GM21737 (cell line): ENCODE measurements around the gene GREM1.

Experiments
- ATAC-seq: cut with Tn5 transposase; IDR thresholded peaks from one replicate; pipeline ENCODE4 v1.9.1; 2021; ENCODE audit warnings: mild to moderate bottlenecking, moderate library complexity; ENCODE audit not compliant: unreplicated experiment

Gene GREM1

DNA sequence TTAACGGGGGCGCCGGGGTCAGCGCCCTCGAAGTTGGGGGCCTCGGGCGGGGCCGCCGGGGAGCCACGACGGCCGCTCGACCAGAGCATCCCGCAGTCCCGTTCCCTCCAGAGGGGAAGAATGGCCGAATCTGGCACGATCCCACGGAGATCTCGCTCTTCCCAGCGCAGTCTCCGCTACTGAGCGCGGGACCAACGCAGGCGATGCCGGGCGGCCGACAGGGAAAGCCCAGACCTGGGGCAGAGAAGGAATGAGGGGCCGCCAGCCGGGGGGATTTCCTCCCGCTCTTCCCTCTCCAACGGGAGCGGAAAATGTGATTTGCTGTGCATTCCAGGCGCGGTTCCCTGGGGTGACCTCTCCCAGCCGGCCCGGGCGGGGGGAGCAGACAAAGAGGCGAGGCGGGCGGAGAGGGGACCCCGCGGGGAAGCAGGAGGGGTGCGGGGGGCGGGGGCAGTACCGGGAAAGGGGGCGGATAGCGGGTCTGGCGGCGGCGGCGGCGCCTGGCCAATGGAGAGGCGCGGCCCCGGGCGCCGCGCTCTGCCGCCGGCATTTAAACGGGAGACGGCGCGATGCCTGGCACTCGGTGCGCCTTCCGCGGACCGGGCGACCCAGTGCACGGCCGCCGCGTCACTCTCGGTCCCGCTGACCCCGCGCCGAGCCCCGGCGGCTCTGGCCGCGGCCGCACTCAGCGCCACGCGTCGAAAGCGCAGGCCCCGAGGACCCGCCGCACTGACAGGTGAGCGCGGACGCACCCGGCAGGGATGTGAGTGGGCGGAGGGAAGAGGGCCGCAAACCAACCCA is at the start of gene GREM1:
Gene GREM1 (plus strand): TSS at position 579 of the 801 bp plus-strand sequence. CDS start 12,687 bp downstream, outside the sequence.
- ATAC-seq, result no peak

DNA sequence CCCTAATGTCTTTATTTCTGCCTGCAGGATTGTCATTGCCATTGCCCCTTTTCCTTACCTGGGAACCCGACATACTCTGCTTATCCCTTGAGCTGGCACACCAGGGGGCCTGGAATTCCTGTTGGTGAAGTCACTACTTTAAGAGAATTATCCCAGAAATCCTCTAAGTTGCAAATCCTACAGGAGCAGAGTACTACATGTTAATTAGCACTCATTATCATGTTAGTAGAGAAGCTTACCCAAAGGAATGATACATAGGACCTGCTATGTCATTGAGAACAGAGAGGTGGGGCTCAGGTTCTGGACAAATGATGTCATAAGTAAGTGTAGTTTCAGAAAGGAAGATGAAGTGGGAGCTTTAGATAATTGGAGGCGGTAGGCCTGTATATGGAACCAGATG is 48.9 kb upstream of the GREM1 start:
- ATAC-seq, result no peak

DNA sequence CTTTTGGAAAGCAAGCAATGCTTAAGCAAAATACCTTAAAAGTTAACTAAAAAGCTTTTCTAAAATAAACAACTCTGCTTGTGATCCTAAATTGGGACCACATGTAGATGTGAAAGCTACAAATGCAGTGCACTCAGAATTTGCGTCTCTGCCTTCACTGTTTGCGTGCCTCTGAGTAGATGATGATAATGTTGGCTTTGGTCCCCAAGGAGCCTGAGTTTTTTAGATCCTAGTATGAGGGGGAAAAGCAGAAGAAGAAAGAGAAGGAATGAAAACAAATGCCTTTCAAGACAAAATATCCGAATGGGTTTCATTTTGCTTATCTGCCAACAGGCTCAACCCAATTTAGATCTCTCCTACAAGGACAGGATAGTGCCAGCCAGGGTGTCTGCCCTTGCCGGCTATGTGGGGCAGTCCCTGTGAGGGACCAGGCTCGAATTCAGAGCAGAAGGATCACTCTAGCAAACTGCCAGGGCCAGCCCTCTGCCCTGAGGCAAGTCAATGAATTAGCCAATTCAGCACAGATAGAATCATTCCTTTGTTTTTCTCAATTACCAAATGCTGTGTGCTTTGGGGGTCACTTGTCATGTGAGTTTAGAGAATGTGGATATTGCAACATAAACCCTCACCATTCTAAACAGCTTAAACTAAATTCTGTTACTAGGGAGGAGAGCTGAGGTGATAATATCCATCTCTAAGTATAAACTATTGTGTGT is 47.8 kb upstream of the GREM1 start:
- ATAC-seq, result no peak

DNA sequence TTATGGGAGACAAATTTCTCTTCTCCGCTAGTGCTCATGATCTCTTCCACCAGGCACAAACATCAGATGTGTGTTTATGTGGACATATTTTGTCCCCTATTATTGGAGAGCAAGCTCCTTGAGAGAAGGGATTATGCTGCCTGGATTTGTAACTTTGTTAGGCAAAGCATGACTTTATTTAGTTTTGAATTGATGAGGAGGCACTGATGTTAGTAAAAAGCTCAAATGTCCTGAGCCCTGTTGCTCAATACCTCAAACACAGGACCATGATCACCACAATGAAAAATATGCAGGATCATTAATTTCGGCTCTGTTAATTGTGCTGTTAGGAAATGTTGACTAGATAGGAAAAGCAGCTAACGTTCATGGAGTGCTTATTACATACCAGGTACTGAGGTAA is 47.2 kb upstream of the GREM1 start:
- ATAC-seq, result no peak

DNA sequence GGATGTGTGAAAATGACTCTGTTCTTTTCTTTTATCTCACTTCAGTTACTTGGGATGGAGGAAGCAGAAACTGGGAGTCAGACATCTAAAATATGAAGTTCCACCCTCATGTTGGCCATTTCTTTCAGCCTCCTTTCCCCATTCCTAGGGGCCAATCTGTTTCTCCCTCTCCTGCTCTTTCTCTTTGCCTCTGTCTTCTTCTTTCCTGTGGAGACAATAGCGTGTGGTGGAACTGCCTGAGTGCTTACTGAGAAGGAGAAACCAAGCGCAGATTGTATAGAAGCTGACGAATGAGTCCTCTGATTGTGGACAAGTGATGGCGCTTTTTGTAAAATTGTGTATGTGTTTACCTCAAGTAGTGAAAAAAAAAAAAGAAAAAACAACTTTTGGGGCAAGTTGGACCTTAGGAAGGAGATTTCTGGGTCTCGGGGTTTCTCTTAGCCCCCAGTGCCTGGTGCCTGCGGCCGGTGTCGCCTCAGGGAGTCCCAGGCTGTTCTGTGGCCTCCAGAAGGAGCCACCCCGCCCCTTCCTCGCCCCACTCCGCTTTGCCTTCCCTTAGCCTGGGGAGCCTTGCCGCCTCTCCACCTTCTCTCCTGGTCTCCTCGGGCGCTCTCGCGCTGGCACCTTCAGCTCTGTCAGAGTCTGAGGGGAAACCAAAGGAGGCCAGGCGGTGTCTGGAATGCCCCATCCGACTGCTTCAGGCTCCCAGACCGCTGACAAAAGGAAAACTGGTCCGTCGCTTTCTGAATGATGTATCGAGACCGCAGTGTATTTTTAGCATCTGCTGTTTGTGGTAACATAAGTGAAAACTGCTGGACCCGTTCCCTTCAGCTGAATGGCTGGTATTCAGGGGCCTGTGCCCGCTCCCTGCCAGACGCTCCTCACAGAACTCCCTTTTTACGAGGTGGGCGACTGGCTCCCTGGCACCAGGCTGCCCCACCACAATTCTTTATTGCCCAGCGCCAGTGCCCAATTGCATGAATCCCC is 46.2 kb upstream of the GREM1 start:
- no peak for ATAC-seq

DNA sequence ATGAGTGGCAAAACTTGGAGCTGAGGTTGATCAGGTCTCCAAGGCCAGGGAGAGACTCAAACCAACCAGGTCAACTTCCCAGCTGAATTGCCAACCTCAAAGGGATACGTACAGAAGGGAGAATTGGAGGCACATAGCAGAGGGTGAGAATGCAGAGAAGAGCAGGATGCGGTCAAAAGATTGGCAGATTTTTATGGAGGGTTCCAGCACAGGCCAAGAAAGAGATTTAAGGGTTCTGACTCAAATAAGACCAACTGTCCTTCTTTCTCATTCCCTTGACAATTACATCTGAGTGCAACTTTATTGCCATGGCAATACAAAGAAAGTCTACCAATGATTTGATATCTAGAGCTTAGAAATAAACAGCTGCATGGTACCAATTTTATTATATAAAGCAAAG is 43.1 kb upstream of the GREM1 start:
- no peak for ATAC-seq

DNA sequence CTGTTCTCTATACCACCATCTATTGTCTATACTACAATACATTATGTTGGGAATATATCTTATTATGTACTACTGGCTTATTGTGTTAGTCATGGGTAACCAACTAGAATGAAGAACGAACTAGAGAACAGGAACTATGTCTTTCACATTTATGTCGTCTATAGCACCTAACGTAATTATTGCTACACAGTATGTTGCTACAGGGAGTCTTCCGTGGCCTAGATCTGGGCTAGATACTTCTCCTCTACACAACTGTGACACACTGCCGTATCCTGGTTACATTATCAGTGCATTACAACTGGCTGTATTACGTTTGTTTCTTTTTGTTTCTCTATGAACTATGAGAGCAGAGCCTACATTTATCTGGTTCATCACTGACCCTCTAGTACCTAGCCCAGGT is 42.3 kb upstream of the GREM1 start:
- no peak for ATAC-seq

DNA sequence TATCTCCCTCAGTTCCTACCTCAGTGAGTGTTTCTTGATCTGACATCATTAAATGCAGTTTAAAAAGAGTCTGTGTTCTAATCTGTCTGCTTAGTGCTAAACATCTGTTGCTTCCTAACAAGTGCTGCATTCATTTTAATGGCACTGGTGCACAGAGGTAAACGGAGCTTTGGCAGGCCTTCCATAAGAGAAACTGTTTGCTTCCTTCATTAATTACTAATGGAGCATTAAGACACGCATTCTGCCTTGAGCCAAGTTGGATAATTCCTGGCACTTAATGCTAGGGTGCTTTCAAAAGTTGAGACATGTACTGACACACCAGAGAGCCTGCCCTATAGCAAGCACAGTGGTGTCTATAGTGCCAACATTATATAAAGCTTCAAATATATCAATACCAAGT is 41.6 kb upstream of the GREM1 start:
- ATAC-seq, result no peak

DNA sequence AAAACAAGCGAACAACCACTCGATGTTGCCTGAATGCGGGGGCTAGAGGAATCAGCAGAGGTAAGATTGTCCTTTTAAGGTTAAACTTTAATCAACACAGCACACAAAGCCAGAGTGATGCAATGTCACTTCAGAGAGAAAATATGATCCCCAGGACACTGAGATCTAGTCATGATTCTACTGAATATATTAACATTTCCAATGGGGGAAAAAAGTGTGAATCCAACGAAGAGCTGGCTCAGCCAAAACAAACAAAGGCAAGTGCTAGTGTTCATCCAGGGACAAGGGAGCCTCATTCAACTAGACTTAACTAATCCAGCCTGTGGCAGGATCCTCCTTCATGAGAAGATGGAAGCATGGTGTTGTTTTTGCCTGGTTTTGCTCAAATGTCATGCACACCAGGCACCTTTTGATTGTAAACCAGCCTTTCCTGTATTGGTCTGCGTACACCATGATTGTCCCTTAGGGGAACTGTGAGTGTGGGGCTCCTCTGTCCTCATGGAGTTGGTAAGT is 40.5 kb upstream of the GREM1 start:
- no peak for ATAC-seq

DNA sequence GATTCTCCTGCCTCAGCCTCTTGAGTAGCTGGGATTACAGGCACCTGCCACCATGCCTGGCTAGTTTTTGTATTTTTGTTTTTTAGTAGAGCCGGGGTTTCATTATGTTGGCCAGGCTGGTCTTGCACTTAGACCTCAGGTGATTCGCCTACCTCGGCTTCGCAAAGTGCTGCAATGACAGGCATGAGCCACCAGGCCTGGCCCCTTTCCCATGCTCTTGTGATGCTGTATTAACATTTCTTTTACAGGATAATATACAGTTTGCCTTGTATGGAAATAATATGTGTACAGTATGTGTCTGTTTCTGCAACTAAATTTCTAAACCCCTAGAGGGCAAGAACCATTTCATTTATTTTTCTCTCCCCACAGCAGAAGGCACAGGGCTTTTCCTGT is 38.5 kb upstream of the GREM1 start:
- ATAC-seq, result no peak

DNA sequence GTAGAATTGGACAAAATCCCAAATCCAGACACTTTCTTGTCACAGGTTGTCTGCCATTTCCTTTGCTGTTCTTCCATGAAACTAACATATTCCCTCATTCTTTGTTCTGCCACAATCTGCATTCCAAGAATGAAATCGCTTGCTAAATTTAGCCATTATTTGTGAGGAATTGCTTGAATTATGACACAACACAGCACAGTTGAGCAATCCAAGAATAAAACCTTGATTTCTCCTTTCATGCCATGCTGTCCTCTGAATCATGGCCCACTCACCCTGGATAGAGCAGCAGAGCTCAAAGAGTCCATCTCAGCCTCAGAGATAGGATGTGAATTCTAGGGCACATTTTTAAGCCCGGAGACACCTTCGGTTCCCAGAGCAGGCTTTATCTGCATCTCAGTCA is 35.2 kb upstream of the GREM1 start:
- ATAC-seq, result no peak

DNA sequence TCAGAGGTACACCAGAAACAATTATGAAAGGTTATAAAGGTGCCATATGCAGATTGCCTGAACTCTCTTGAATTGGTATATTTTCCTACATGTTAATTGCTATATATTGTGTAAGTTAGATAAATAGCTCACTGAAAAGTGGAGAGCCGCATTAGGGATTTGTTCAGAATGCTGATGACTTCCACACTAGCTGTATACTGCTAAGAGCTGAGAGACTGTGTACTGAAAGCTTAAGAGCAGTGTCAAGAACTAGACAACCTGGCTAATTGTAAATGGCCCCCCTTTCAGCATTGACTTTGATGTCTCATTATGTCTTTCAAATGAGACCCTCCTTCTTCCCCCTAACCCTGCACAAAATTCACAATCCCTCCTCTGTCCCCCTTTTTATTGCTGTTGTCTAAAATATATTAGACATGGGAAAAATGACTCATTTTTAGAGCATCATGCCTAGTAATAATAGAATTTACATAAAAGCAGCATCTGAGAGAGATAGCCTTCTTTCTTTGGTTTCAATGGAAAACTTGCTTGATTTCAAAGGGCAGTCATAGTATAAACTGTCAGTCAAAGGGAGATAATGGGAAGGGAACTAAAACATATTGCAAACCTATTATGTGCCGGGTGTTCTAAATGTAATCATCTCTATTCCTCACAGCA is 34.7 kb upstream of the GREM1 start:
- ATAC-seq, result no peak

DNA sequence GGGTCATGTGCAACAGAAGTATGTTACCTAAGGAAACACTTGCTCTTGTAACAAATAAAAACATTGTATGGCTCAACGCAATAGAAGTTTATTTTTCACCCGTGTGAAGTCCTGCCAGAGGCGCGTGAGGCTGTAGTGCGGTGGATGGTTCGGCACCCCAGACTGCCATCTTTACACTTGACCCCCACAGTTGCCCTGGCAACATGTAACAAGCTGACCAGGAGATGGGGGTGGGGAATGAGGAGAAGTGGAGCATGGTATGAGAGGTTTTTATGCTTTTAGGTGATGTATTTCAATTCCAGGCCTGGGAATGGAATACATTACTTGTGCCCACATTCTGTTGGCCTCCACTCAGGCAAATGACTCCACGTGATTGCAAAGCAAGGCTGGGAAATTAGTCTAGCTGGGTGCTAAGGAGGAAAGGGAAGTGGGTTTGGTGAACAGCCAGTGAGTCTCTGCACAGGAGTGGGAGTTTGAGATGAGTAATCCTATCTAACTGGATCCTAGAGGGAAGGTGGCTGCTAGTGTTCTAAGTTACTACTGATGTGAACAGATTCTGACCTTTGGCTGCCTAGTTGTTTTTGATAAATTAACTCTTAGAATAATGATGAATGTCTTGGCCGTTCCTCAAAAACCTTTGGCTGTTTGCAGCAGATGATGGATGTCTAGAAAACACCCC is 33.8 kb upstream of the GREM1 start:
- no peak for ATAC-seq

DNA sequence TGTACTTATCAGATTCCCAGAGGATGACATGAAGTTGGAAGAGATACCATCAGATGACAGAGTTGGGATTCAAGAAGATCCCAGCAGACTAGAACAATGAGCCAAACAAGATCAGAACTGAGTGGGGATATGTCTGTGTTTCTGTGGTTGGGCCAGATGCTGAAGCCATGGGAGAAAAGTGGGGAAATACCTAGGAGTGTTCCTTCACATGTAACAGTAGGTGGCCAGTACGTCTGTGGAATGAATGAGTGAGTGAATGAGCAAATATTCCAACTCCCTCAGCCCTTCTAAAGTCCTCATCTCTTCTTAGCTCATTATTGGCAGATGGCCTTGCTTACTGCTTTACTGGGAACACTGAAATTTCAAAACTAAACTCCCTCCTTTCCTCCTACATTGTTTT is 32.2 kb upstream of the GREM1 start:
- no peak for ATAC-seq

DNA sequence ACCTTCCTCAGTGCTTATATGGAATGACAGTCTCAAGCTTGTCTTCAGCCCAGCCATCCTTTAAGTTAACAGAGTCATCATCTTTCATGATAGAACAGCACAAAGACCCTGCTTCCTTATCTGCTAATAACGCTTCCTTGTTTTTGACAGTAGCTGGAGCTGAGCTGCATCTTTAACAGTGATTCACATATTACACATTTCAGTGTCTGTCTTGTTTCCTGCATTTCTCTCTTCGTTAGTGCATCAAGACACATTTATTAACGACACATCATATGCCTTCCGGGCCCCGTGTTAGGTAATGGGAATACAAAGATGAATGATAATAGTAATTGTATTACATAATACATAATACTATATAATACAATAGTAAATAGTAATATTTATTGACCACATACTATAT is 30.2 kb upstream of the GREM1 start:
- ATAC-seq, result no peak

DNA sequence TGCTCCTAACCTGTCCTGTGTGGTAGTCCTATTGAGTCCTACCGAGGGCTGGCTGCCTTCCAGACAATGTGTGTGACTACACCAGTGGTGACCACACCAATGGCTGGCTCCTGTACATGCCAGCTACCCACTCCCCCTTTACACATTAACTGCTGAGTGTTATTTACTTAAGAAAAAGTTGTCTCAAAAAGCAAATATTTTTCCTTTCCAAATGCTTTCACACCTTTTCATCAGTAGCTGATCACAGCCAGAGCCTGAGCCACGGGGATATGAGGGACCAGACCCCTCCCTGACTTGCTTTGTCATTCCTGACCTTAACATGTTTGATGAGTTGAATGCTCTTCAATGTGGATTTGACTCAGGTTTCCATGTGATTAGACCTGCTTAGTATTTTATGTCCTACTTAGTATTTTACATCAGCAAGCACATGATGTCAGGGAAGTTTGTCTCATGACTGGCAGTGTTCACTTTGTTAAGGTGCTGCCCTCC is 29.6 kb upstream of the GREM1 start:
- no peak for ATAC-seq

DNA sequence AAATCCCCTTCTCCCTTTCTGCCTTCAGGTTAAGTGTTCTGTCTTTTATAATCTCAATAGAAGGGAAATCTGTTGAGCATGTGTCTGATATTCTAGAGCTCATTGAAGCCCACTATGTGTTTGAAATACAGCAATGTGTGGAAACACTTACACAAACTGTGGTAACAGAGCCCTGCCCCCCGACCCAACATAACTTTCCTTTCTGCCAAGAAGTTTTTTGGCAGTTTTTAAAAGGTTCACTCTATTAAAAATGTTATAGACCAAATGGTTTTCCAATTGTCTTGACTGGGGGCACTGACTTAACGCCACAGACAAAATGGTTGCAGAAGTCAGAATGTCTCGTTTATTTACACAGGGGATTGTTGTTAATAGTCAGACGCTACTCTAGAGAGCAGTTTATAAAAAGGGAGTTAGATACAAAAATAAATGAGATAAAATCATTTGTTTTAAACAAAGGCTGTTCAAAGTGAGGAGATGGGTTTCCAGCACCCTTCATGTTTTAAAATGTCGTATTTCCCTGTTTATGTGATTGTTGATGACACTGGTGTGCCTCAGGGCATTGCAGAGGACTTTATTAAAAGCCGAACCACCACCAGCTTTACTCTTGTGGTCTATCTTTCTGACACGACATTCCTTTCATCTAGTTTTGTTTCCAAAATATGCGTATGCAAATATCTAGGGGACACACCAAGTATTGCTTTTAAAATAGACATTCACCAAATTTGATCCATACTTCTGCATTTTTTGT is 26.7 kb upstream of the GREM1 start:
- ATAC-seq, result no peak

DNA sequence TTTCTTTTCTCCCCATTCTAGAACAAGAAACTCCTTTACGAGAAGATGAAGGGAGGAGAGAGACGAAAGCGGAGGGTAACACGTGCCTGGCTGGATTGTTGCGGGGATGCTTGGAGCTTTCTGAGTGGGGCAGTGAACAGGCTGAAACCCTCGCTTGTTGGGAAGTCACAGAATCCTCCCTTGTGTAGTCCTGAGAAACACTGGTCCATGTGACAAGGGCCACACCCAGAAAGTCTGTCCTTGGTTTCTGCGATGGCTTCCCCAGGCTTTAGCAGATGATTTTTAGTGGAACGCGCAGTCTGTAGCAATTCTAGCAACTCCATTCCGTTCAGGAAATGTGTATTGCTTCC is 26.1 kb upstream of the GREM1 start:
- ATAC-seq, result no peak

DNA sequence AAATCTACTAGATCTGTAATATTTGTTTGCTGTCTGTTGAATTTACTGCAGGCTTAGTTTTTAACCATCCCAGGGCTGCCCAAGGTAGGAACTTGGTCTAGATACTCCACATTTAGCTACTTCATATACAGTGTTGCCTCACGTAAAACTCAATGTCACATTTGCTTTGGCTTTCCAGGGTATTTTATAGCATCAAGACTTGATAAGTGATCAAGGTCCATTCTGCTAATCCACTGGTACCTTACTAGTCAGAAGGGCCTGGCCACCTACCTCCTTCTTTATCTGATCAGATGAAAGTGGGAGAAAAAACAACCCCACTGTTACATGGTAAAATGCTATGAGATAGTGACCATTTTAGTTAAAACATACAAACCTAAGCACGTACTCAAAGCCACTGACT is 25.5 kb upstream of the GREM1 start:
- ATAC-seq, result no peak
